Measurements from ENCODE around the gene THRB.

The THRB gene

GRCh38 chr3:24135280-24135679 is 359.4 kb downstream of the THRB start:
- H3K36me3 ChIP-seq (ENCODE audit: control insufficient read depth, insufficient read depth, low read length), result no peaks in the 10 kb centered on the region
- TF ChIP-seq CTCF (IDR thresholded peaks at IDR 0.05; ENCODE audit: insufficient read depth, low read length, poor library complexity, severe bottlenecking), result no peak
- H3K4me3 ChIP-seq (replicated peaks; ENCODE audit: low read depth, low read length), result no peak overlapping the region
- DNase-seq (ENCODE audit: extremely low read depth, insufficient read length), result no peak
- no peaks in the 10 kb centered on the region; the same call in 1 of the 2 replicates for H3K27me3 ChIP-seq (replicated peaks; ENCODE audit: control insufficient read depth, insufficient read depth, low read length)

GRCh38 chr3:24133942-24134341 is 360.7 kb downstream of the THRB start:
- Histone ChIP-seq H3K27me3 (replicated peaks; ENCODE audit: control insufficient read depth, insufficient read depth, low read length) (no peaks in the 10 kb centered on the region), H3K4me3 (replicated peaks; ENCODE audit: low read depth, low read length) (no peak overlapping the region), H3K36me3 (ENCODE audit: control insufficient read depth, insufficient read depth, low read length) (no peaks in the 10 kb centered on the region)
- TF ChIP-seq CTCF (IDR thresholded peaks at IDR 0.05; ENCODE audit: insufficient read depth, low read length, poor library complexity, severe bottlenecking), result no peak
- DNase-seq (ENCODE audit: extremely low read depth, insufficient read length), result no peak

GRCh38 chr3:24133436-24133835 is 361.2 kb downstream of the THRB start:
- H3K36me3 ChIP-seq (ENCODE audit: control insufficient read depth, insufficient read depth, low read length), result no peaks in the 10 kb centered on the region
- H3K4me3 ChIP-seq (replicated peaks; ENCODE audit: low read depth, low read length), result no peak overlapping the region
- no peak for DNase-seq (ENCODE audit: extremely low read depth, insufficient read length)
- no peaks in the 10 kb centered on the region for H3K27me3 ChIP-seq (replicated peaks; ENCODE audit: control insufficient read depth, insufficient read depth, low read length)
- TF ChIP-seq CTCF (IDR thresholded peaks at IDR 0.05; ENCODE audit: insufficient read depth, low read length, poor library complexity, severe bottlenecking), result no peak

- TF ChIP-seq CTCF (IDR thresholded peaks at IDR 0.05; ENCODE audit: insufficient read depth, low read length, poor library complexity, severe bottlenecking), result no peak
- DNase-seq (ENCODE audit: extremely low read depth, insufficient read length), result no peak
- H3K27me3 ChIP-seq (replicated peaks; ENCODE audit: control insufficient read depth, insufficient read depth, low read length), result no peaks in the 10 kb centered on the region
- H3K4me3 ChIP-seq (replicated peaks; ENCODE audit: low read depth, low read length), result no peak overlapping the region
- no peaks in the 10 kb centered on the region for H3K36me3 ChIP-seq (ENCODE audit: control insufficient read depth, insufficient read depth, low read length)
Measured at GRCh38 chr3:24129549-24129948, 365.1 kb downstream of the THRB start.

- Histone ChIP-seq H3K27me3 (replicated peaks; ENCODE audit: control insufficient read depth, insufficient read depth, low read length) (no peaks in the 10 kb centered on the region), H3K36me3 (ENCODE audit: control insufficient read depth, insufficient read depth, low read length) (no peaks in the 10 kb centered on the region), H3K4me3 (replicated peaks; ENCODE audit: low read depth, low read length) (no peak overlapping the region)
- DNase-seq (ENCODE audit: extremely low read depth, insufficient read length), result no peak
- TF ChIP-seq CTCF (IDR thresholded peaks at IDR 0.05; ENCODE audit: insufficient read depth, low read length, poor library complexity, severe bottlenecking), result no peak
Measured at GRCh38 chr3:24128199-24129005, 366.2 kb downstream of the THRB start.

Data from GM06990 (cell line).